Naive B cell (primary cell): ENCODE results near the gene CTPS2. TPM values are rescaled to one million over a fixed set of nuclear protein-coding genes. Genes with fewer than 3 reads are reported as not detected.
A peak's percentile ranks its signal among the peaks of the same experiment; 100 is the strongest.
"Not testable (repeated sequence)": the region's sequence is repeated elsewhere in the genome, so short reads cannot be mapped to it uniquely, and the experiment has no call there.

Source experiments
- ATAC-seq, 2 donors: fragments of 150-1000 bp; cut with Tn5 transposase; 2 replicates each; pipeline ENCODE4 v1.10.0; 2021; ENCODE audit warnings: low read depth in 2 of 2, mild to moderate bottlenecking in 2 of 2, moderate library complexity in 2 of 2
- DNase-seq: peaks from one replicate; pipeline ENCODE4 v3.0.0; 2022
- H3K27ac Mint-ChIP-seq, 6 donors: one replicate each; pipeline ENCODE4 v1.8.0; 2020 to 2022; ENCODE audit warnings: mild to moderate bottlenecking in 6 of 6, mixed read lengths in 6 of 6, moderate library complexity in 5 of 6, inconsistent platforms in 2 of 6
- H3K27me3 Mint-ChIP-seq, 3 donors: one replicate each; pipeline ENCODE4 v1.8.0; 2021 to 2022; ENCODE audit warnings: mixed read lengths in 3 of 3, mild to moderate bottlenecking in 1 of 3
- H3K36me3 Mint-ChIP-seq, 2 donors: one replicate each; pipeline ENCODE4 v1.8.0; 2020 to 2022; ENCODE audit warnings: mixed read lengths in 2 of 2, inconsistent platforms in 1 of 2, mild to moderate bottlenecking in 1 of 2
- H3K4me1 Mint-ChIP-seq, 3 donors: one replicate each; pipeline ENCODE4 v1.8.0; 2020 to 2022; ENCODE audit warnings: mixed read lengths in 3 of 3, inconsistent platforms in 1 of 3, mild to moderate bottlenecking in 1 of 3, moderate library complexity in 1 of 3
- H3K4me3 Mint-ChIP-seq, 8 donors: one replicate each; pipeline ENCODE4 v1.8.0; 2020 to 2022; ENCODE audit warnings: mild to moderate bottlenecking in 8 of 8, mixed read lengths in 8 of 8, moderate library complexity in 8 of 8, inconsistent platforms in 2 of 8
- H3K9me3 Mint-ChIP-seq, 7 donors: one replicate each; pipeline ENCODE4 v1.8.0; 2020 to 2022; ENCODE audit warnings: mixed read lengths in 7 of 7, mild to moderate bottlenecking in 5 of 7, inconsistent platforms in 2 of 7, moderate library complexity in 1 of 7
- polyA plus RNA-seq, 6 donors: library from polyadenylated mRNA; unstranded; fragments of 300-500 nt; fragmentation: Illumina TruSeq; gene quantifications; one replicate each; pipeline ENCODE4 v1.2.3, GENCODE V29; 2021; ENCODE audit warnings: low read depth in 6 of 6

The CTPS2 gene, protein sequence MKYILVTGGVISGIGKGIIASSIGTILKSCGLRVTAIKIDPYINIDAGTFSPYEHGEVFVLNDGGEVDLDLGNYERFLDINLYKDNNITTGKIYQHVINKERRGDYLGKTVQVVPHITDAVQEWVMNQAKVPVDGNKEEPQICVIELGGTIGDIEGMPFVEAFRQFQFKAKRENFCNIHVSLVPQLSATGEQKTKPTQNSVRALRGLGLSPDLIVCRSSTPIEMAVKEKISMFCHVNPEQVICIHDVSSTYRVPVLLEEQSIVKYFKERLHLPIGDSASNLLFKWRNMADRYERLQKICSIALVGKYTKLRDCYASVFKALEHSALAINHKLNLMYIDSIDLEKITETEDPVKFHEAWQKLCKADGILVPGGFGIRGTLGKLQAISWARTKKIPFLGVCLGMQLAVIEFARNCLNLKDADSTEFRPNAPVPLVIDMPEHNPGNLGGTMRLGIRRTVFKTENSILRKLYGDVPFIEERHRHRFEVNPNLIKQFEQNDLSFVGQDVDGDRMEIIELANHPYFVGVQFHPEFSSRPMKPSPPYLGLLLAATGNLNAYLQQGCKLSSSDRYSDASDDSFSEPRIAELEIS
- polyA plus RNA-seq: 1 to 10 TPM; 3.2 to 6.0 (median 4.7) TPM

DNA sequence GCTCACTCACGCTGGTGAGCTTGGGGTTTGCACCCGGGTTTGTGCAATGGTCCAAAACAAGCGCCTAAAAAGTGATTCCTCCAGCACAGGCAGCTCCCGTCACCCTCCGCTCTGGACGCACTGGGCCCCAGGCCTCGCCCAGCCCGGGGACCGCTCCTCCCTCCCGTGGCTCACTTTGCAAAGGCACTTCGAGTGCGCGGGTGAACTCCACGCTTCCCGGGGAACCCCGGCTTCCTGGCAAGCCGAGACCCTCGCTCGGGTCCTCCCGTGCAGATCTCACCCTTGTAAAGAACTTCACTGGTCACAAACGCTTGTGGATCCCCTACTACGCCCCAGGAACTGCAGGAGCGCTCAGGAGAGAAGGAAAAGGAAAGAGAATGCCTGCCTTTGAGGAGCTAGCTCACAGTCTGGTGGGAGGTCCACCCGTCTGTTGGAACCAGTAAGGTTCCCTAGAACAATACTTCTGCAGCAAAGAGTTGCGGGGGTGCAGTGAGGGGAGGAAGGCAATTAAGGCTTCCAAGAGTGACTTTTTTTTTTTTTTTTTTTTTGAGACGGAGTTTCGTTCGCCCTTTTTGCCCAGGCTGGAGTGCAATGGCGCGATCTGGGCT, at the start of gene CTPS2:
CTPS2 (minus strand) TSS at position 122 of the 608 bp plus-strand sequence. CDS start 9,767 bp downstream, outside the sequence.
- DNase-seq (peak; percentile 25), ATAC-seq (peak; percentile 79 to 82)
- Mint-ChIP-seq H3K27ac (peak within 1 kb of the TSS; percentile 78 to 93 (median 85)), H3K4me3 (peak within 1 kb of the TSS; percentile 90 to 95 (median 92)), H3K27me3 (peaks cover 0 to 28% (median 0%) of the 10 kb centered on the region in 3 donors), H3K4me1 (peaks cover 11 to 26% (median 17%) of the 10 kb centered on the region in 3 donors), H3K9me3 (no peaks in the 10 kb centered on the region), H3K36me3 (no peaks in the 10 kb centered on the region)

GRCh38 chrX:16761500-16761899, 49.0 kb upstream of the CTPS2 start:
- not testable (repeated sequence) for DNase-seq, H3K4me3 Mint-ChIP-seq, H3K9me3 Mint-ChIP-seq, H3K27me3 Mint-ChIP-seq, H3K4me1 Mint-ChIP-seq, ATAC-seq
- peaks cover 6 to 14% of the 10 kb centered on the region in 2 donors for H3K36me3 Mint-ChIP-seq
- H3K27ac Mint-ChIP-seq: peak overlapping the region in 1 of 6 donors; percentile 16

DNA sequence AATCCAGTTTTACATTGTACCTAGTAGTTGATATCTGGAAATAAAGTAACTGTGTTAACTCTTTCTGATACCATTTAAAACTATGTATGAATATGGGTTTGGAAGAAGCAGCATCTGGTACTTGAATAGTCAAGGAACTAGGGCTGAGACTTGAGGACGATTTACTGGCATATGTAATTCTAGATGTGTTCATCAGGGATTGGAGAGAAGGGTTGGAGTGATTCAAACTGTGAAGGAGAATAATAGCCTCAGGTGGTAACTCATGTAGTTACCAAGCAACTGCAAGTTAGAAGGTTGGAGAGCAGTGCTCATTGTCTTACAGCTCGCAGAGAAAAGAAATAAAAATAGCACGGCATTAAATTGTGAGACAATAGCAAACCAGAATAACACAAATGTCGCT, 44.3 kb upstream of the CTPS2 start:
- DNase-seq: no peak
- H3K36me3 Mint-ChIP-seq: peaks cover 41 to 42% of the 10 kb centered on the region in 2 donors
- H3K27ac Mint-ChIP-seq: peak overlapping the region in 1 of 6 donors; percentile 41
- no peak overlapping the region for H3K4me3 Mint-ChIP-seq
- H3K9me3 Mint-ChIP-seq: no peaks in the 10 kb centered on the region
- ATAC-seq: no peak
- no peaks in the 10 kb centered on the region for H3K27me3 Mint-ChIP-seq
- H3K4me1 Mint-ChIP-seq: no peaks in the 10 kb centered on the region

DNA sequence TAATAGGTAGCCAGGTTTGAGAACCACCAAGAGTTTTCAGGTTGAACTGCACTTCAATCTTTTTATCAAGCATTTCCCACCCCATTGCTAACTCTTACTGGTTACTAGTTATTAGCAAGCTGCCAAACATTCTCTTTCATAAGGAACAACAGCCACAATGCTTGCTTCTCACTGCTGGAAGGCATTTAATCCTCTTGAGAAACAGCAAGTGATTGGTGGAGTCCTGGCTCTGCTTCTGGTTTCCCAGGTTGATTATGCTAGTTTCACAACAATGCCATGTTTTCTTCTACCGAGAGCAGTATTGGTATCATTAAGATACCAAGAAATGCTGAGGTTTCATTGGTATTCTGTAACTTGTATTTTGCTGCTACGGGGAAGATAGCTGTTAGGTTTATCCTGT, 41.5 kb upstream of the CTPS2 start:
- Mint-ChIP-seq H3K4me1 (no peaks in the 10 kb centered on the region), H3K36me3 (peaks cover 40 to 49% of the 10 kb centered on the region in 2 donors), H3K9me3 (no peaks in the 10 kb centered on the region), H3K27ac (no peak overlapping the region), H3K27me3 (no peaks in the 10 kb centered on the region), H3K4me3 (no peak overlapping the region)
- DNase-seq: no peak
- ATAC-seq: no peak

GRCh38 chrX:16750136-16750535, 37.7 kb upstream of the CTPS2 start:
- DNase-seq (no peak), ATAC-seq (no peak)
- Mint-ChIP-seq H3K4me1 (no peaks in the 10 kb centered on the region), H3K4me3 (peak overlapping the region in 1 of 8 donors; percentile 16), H3K27me3 (no peaks in the 10 kb centered on the region), H3K36me3 (peaks cover 33 to 40% of the 10 kb centered on the region in 2 donors), H3K27ac (no peak overlapping the region), H3K9me3 (no peaks in the 10 kb centered on the region)

- H3K4me3 Mint-ChIP-seq: no peak overlapping the region
- DNase-seq: no peak
- no peaks in the 10 kb centered on the region for H3K9me3 Mint-ChIP-seq
- no peak for ATAC-seq
- H3K27ac Mint-ChIP-seq: no peak overlapping the region
- H3K27me3 Mint-ChIP-seq: no peaks in the 10 kb centered on the region
- no peaks in the 10 kb centered on the region for H3K4me1 Mint-ChIP-seq
- H3K36me3 Mint-ChIP-seq: peaks cover 24 to 31% of the 10 kb centered on the region in 2 donors
These were observed 36.0 kb upstream of the CTPS2 start for GRCh38 chrX:16748425-16748824.

DNA sequence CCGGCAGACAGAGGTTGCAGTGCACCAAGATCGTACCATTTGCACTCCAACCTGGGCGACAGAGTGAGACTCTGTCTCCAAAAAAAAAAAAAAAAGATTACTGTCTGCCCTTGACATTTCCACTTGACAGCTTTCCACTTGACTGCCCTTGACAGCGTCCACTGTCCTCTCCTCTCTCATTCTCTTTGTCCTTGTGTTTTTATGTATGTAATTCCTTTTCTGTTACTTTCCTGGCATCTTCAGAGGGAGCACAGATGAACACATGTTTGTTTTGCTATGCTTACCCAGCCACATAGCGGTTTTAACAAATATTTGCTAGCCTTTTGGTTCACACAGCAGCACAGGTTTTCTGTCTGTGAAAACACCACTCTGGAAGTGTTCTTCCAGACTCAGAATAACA, 33.2 kb upstream of the CTPS2 start:
- H3K4me1 Mint-ChIP-seq: no peaks in the 10 kb centered on the region
- ATAC-seq (no peak), DNase-seq (no peak)
- H3K9me3 Mint-ChIP-seq: no peaks in the 10 kb centered on the region
- peaks cover 19 to 29% of the 10 kb centered on the region in 2 donors for H3K36me3 Mint-ChIP-seq
- no peaks in the 10 kb centered on the region for H3K27me3 Mint-ChIP-seq
- H3K27ac Mint-ChIP-seq: no peak overlapping the region
- H3K4me3 Mint-ChIP-seq: no peak overlapping the region

DNA sequence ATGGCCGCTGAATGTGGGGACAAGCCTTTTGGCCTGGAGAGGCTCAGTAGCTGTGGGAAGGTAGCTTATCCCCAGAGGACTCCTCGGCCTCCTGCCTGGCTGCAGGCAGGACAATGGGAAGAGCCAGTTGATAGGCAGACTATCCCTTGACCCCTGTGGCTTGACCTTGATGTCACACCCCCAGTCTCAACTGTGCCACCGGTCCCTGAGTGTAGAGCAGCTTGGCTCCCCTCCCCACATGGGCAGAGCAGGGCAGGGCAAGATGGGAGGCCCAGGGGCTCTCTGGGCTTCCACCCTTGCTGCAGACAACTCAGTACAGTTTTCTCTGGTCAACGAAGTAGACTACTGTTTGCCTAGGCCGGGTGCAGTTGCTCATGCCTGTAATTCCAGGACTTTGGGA, 32.6 kb upstream of the CTPS2 start:
- Mint-ChIP-seq H3K4me1 (no peaks in the 10 kb centered on the region), H3K36me3 (peaks cover 20 to 32% of the 10 kb centered on the region in 2 donors), H3K27ac (no peak overlapping the region), H3K4me3 (no peak overlapping the region), H3K27me3 (no peaks in the 10 kb centered on the region), H3K9me3 (no peaks in the 10 kb centered on the region)
- DNase-seq (no peak), ATAC-seq (no peak)

DNA sequence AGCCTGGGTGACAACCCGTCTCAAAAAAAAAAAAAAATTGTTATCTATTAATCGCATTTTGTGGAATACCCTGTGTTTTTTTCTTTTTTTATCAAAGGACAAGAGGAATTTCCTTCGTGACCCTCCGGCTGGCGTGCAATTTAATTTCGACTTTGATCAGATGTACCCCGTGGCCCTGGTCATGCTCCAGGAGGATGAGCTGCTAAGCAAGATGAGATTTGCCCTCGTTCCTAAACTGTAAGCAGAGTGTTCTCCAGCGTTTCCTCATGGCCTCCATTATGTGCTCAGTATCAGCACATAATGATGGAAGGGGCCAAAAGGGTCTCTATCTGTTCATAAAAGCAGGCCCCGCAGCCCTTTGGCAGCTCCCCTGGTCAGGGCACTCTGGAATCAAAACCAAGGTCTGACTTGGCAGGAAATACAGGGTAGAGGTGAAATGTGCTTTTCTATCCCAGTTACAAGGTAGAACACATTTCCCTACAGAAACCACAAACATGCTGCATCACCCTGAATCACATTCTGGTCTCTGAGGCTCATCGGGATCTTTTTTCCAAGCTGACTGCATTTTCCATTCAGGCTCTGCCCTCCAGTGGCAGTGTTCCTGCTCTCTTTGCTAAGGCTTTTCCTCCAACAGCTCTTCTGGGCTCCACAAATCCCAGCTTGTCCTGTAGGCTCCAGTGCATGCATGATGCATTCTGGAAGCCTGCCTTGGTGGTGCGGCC, 31.3 kb upstream of the CTPS2 start:
- peaks cover 17 to 38% of the 10 kb centered on the region in 2 donors for H3K36me3 Mint-ChIP-seq
- H3K4me1 Mint-ChIP-seq: no peaks in the 10 kb centered on the region
- H3K9me3 Mint-ChIP-seq: no peaks in the 10 kb centered on the region
- no peak overlapping the region for H3K27ac Mint-ChIP-seq
- DNase-seq (no peak), ATAC-seq (no peak)
- no peak overlapping the region for H3K4me3 Mint-ChIP-seq
- H3K27me3 Mint-ChIP-seq: no peaks in the 10 kb centered on the region

DNA sequence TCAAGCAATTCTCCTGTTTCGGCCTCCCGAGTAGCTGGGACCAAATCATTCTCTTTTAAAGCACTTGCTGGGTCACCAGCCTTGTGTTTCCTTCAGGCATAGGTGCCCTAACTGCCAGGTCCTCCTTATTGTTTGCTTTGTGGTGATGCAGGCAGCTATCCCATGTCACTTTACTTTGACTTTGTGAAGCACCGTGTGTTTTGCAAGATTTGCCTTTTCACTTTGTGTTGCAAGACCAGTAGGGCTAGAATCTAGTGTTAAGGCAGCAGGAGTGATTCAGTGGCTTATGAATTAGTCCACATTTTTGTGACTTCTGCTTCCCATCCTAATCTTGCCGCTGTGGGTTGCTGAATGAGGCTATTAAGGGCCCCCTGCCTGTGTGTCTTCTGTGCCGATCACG, 27.1 kb upstream of the CTPS2 start:
- ATAC-seq: no peak
- no peaks in the 10 kb centered on the region for H3K9me3 Mint-ChIP-seq
- H3K27ac Mint-ChIP-seq: peak overlapping the region in 1 of 6 donors; percentile 74
- no peaks in the 10 kb centered on the region for H3K4me1 Mint-ChIP-seq
- no peaks in the 10 kb centered on the region for H3K27me3 Mint-ChIP-seq
- H3K36me3 Mint-ChIP-seq: peaks cover 21 to 45% of the 10 kb centered on the region in 2 donors
- DNase-seq: no peak
- no peak overlapping the region for H3K4me3 Mint-ChIP-seq

DNA sequence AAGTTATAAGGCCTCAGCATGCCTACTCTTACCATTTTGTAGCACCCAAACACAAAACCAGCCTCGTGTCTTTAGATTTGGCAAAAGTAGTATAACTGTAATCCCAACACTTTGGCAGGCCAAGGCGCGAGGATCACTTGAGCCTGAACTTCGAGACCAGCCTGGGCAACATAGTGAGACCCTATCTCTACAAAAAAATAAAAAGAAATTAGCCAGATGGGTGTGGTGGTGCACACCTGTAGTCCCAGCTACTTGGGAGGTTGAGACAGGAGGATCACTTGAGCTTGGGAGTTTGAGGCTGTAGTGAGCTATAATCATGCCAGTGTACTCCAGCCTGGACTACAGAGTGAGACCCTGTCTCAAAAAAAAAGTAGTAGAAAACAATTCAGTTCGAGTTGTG, 24.6 kb upstream of the CTPS2 start:
- DNase-seq (no peak), ATAC-seq (no peak)
- no peaks in the 10 kb centered on the region for H3K9me3 Mint-ChIP-seq
- H3K27me3 Mint-ChIP-seq: no peaks in the 10 kb centered on the region
- no peak overlapping the region for H3K27ac Mint-ChIP-seq
- peaks cover 16 to 37% of the 10 kb centered on the region in 2 donors for H3K36me3 Mint-ChIP-seq
- no peak overlapping the region for H3K4me3 Mint-ChIP-seq
- H3K4me1 Mint-ChIP-seq: peaks cover 0 to 5% (median 0%) of the 10 kb centered on the region in 3 donors

- DNase-seq (no peak), ATAC-seq (no peak)
- Mint-ChIP-seq H3K4me1 (peaks cover 0 to 5% (median 0%) of the 10 kb centered on the region in 3 donors), H3K4me3 (no peak overlapping the region), H3K27me3 (no peaks in the 10 kb centered on the region), H3K9me3 (no peaks in the 10 kb centered on the region), H3K27ac (peak overlapping the region in 1 of 6 donors; percentile 35), H3K36me3 (peaks cover 9 to 10% of the 10 kb centered on the region in 2 donors)
These were observed 20.5 kb upstream of the CTPS2 start for GRCh38 chrX:16733013-16733412.

GRCh38 chrX:16730450-16730849, 18.0 kb upstream of the CTPS2 start:
- H3K4me1 Mint-ChIP-seq: peaks cover 4 to 7% (median 6%) of the 10 kb centered on the region in 3 donors
- DNase-seq (no peak), ATAC-seq (no peak)
- no peaks in the 10 kb centered on the region for H3K9me3 Mint-ChIP-seq
- H3K36me3 Mint-ChIP-seq: no peaks in the 10 kb centered on the region
- no peaks in the 10 kb centered on the region for H3K27me3 Mint-ChIP-seq
- H3K4me3 Mint-ChIP-seq: no peak overlapping the region
- no peak overlapping the region for H3K27ac Mint-ChIP-seq
